GM18499 (cell line): ENCODE measurements around the gene TSGA10IP.

ENCODE experiments used
- ATAC-seq: cut with Tn5 transposase; IDR thresholded peaks from one replicate; pipeline ENCODE4 v1.9.1; 2021; ENCODE audit warnings: moderate number of reproducible peaks; ENCODE audit not compliant: insufficient read depth, unreplicated experiment

TSGA10IP gene

GRCh38 chr11:65917434-65918210 is 27.7 kb upstream of the TSGA10IP start:
- ATAC-seq = no peak

GRCh38 chr11:65918211-65919140 is 26.8 kb upstream of the TSGA10IP start, which contains the start of gene C11orf68:
Gene C11orf68 (minus strand): TSS chr11:65919062. CDS start chr11:65919031, 31 bp downstream.
- ATAC-seq = no peak

- no peak for ATAC-seq
These were observed 26.1 kb upstream of the TSGA10IP start, which contains the start of gene DRAP1 for GRCh38 chr11:65919141-65919572. Gene DRAP1 (plus strand): TSS chr11:65919426. CDS start chr11:65919502, 76 bp downstream.

GRCh38 chr11:65919573-65920371 is 25.5 kb upstream of the TSGA10IP start:
- no peak for ATAC-seq

- ATAC-seq = no peak
These were observed 24.9 kb upstream of the TSGA10IP start for GRCh38 chr11:65920372-65920802.

- ATAC-seq = no peak
These were observed 24.2 kb upstream of the TSGA10IP start for GRCh38 chr11:65921033-65921555.

GRCh38 chr11:65921876-65922275 is 23.4 kb upstream of the TSGA10IP start:
- no peak for ATAC-seq

- no peak for ATAC-seq
These were observed 22.7 kb upstream of the TSGA10IP start for GRCh38 chr11:65922565-65922964.

GRCh38 chr11:65925397-65925796 is 19.9 kb upstream of the TSGA10IP start:
- no peak for ATAC-seq

GRCh38 chr11:65927904-65928397 is 17.3 kb upstream of the TSGA10IP start:
- ATAC-seq = no peak

- no peak for ATAC-seq
These were observed 16.6 kb upstream of the TSGA10IP start for GRCh38 chr11:65928667-65929066.

GRCh38 chr11:65931773-65932557 is 13.3 kb upstream of the TSGA10IP start:
- no peak for ATAC-seq

- ATAC-seq = no peak
These were observed 12.7 kb upstream of the TSGA10IP start for GRCh38 chr11:65932558-65932919.

GRCh38 chr11:65934014-65934413 is 11.3 kb upstream of the TSGA10IP start:
- ATAC-seq = no peak

- ATAC-seq = no peak
These were observed 7.5 kb upstream of the TSGA10IP start for GRCh38 chr11:65937766-65938165.

- ATAC-seq = no peak
These were observed 3.5 kb upstream of the TSGA10IP start for GRCh38 chr11:65941720-65942310.

GRCh38 chr11:65942531-65942930 is 2.7 kb upstream of the TSGA10IP start:
- no peak for ATAC-seq

GRCh38 chr11:65944191-65944590 is 1.1 kb upstream of the TSGA10IP start:
- no peak for ATAC-seq

GRCh38 chr11:65944767-65945166 is 513 bp upstream of the TSGA10IP start:
- ATAC-seq = no peak
